OCI-LY3 (cell line): ENCODE measurements around the gene MAGIX.

ENCODE experiments used
- EZH2phosphoT487 ChIP-seq: fragments of 200-600 bp; shearing (Covaris generic); IDR thresholded peaks from 2 replicates; pipeline ENCODE4 v1.6.1; 2018; ENCODE audit warnings: antibody characterized with exemption, mixed run types, low read depth
- TF ChIP-seq, protein P1 (sequence below): fragments of 200-600, 300-600 bp; sonication (generic); IDR thresholded peaks from 2 replicates; pipeline ENCODE4 v1.5.1; 2014; ENCODE audit warnings: antibody characterized with exemption, low read length, low read depth

DNA sequence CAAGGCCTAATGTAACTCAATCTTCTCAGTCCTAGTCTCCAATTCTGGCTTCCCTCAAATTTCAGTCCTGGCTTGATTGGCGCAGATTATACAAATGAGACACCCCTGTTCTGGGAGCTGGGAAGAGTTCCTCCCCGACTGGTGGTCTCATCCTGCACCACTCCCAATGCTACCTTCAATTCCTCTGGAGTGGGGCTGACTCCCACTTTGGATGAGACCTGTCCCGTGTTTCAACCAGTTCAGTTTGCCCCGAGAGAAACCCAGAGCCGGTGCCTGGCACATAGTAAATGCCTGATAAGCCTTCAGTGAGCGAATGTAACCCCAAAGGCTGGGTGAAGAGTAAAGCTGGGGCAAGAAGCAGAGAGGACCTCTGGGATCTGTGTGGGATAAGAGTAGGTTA, 41.5 kb downstream of the MAGIX start:
- TF ChIP-seq, protein P1, sequence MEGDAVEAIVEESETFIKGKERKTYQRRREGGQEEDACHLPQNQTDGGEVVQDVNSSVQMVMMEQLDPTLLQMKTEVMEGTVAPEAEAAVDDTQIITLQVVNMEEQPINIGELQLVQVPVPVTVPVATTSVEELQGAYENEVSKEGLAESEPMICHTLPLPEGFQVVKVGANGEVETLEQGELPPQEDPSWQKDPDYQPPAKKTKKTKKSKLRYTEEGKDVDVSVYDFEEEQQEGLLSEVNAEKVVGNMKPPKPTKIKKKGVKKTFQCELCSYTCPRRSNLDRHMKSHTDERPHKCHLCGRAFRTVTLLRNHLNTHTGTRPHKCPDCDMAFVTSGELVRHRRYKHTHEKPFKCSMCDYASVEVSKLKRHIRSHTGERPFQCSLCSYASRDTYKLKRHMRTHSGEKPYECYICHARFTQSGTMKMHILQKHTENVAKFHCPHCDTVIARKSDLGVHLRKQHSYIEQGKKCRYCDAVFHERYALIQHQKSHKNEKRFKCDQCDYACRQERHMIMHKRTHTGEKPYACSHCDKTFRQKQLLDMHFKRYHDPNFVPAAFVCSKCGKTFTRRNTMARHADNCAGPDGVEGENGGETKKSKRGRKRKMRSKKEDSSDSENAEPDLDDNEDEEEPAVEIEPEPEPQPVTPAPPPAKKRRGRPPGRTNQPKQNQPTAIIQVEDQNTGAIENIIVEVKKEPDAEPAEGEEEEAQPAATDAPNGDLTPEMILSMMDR, result no peak
- no peak for TF ChIP-seq EZH2phosphoT487
